ENCODE results near the gene ZNF516.
A peak's percentile ranks its signal among the peaks of the same experiment; 100 is the strongest.

The ZNF516 gene

GRCh38 chr18:76419811-76420210, 75.2 kb downstream of the ZNF516 start:
- no peak for DNase-seq (ENCODE audit: low read depth)

- no peak for DNase-seq (ENCODE audit: low read depth)
These were observed 78.1 kb downstream of the ZNF516 start for GRCh38 chr18:76416911-76417310.

- no peak for DNase-seq (ENCODE audit: low read depth)
These were observed 80.0 kb downstream of the ZNF516 start for GRCh38 chr18:76414936-76415621.

- no peak for DNase-seq (ENCODE audit: low read depth)
These were observed 82.0 kb downstream of the ZNF516 start for GRCh38 chr18:76412818-76413565.

DNA sequence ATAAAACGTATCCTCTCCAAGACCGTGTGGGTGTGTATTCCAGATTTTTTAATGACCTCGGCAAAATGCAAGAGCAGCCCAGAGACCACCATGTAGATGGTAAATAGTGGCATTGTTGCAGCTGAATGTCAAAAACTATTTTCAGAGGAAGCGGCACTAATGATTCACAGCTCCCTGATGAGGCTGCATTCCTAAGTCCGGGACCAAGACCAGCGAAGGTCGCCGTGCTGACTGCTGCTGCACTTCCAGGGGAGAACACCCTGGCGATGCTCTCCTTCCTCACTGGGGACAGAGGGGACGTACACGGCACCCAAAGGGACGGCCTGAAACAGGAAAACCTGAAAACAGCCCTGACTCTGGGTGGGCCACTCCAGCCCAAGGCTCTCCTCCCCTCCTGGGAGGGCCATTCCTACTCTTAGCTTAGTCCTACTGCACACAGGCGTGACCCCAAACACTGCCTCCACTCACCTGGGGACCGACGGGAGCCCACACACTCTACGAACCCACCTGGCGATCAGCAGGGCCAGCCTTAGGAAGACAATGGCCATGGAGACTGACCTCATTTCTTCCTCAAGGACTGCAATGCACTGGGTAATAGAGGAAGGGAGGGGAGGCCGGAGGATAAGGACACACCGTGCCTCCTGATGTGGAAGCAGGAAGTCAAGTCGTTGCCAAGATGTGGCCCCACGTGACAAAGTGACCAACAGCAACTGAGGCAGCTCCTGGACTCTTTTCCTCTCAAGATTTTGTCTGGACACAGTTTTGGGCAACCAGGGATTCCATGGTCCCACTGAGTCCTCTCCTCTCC, 82.8 kb downstream of the ZNF516 start:
- no peak for DNase-seq (ENCODE audit: low read depth)

DNA sequence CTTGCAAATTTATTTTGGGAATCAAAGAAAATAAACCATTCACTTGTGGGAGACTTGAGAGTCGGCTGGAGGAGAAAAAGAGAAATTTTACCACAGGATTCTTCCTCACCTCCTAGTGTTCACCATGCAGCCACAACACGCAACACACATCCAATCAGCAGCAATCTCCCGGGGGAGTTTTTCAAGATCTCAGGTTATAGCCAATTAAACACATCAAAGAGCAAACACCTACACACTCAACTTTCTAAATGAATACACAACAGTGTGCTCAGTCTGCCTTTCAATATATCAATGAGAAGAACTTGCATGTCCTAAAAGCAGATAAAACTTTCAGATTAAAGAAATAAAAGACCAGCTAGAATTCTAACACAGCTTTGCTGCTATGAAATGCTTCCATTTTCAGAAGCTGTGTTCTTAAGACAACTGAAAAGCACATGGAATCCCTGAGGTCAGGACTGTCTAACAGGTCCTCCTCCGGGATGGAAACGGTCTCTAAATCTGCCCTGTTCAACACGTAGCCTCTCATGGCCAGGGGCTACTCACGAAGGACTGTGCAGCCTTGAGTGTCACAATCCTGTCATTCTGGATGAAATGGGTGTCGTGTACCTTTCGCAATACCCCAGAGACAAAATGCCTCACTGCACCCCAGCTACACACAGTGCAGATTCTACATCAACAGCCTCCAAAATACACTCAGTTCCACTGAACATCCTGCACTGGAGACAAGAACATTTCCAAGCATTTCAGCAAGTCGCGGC, 84.2 kb downstream of the ZNF516 start:
- no peak for DNase-seq (ENCODE audit: low read depth)

- no peak for DNase-seq (ENCODE audit: low read depth)
These were observed 85.0 kb downstream of the ZNF516 start for GRCh38 chr18:76410033-76410432.

GRCh38 chr18:76408480-76409067, 86.5 kb downstream of the ZNF516 start:
- DNase-seq (ENCODE audit: low read depth) = no peak

DNA sequence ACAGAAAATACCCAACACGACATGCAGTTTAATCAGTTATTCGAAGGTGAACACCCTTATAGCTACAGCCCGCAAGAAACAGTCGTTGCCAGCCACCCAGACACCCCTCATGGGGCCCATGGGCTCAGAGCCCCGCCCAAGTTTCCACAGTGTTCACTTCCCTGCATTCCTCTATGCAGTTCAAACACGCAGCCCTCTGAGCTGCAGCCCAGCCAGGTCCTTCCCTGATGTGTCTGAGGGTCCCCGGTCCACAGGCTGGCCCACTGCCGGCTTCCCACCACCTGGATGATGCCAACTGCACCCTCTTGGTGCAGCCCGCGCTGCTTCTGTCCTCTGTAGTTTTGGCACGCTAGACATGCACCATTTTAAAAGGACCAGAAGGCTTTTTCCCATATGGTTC, 87.4 kb downstream of the ZNF516 start:
- DNase-seq (ENCODE audit: low read depth) = no peak

GRCh38 chr18:76406791-76407190, 88.3 kb downstream of the ZNF516 start:
- DNase-seq (ENCODE audit: low read depth) = no peak

DNA sequence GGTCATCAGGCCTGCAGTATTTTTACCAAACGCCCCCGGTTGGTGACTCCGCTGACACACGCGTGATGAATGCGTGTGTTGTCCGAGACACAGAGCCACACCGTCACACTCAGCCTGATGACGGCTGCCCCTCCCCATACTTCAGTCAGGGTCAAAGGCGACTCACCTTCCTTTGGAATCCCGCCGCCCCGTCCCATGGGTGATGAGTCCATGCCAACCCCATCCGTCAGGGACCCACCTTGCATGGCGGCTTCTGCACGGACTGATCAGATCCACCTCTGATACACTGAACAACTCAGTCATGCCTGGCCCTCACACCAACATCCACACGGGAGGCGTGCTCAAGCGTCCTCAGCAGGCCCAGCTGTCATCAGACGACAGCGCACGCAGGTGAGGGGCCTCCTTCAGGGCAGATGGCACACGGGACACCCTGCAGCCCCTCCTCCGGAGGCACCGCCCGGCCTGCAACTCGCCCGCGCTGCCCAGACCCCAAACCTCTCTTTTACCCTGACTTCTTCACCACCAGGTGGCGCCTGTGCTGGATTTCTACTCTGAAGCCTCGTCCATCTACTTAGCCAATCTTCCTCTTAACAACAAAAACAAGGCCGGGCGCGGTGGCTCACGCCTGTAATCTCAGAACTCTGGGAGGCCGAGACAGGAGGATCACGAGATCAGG, 89.2 kb downstream of the ZNF516 start:
- DNase-seq (ENCODE audit: low read depth) = peak; percentile 28

- DNase-seq (ENCODE audit: low read depth) = no peak
These were observed 89.8 kb downstream of the ZNF516 start for GRCh38 chr18:76405280-76405679.

DNA sequence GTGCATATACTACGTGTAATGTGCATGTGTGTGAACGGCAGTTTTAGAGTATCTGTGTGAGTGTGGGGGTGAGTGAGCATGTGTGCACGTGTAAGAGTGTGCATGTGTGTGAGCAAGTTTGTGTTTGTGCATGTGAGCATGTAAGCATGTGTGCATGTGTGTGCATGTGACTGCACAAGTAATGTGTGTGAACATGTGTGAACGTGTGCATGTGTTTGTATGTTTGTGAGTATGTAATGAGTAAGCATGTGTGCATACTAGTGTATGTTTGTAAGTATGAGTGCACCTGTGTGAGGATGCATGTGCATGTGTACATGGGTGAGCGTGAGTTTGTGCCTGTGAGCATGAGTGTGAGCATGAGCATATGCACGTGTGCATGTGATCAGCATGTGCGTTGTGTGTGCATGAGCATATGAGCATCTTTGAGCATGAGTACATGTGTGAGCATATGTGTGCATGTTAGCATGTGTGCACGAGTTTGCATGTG, 90.7 kb downstream of the ZNF516 start:
- DNase-seq (ENCODE audit: low read depth) = no peak

GRCh38 chr18:76402026-76402990, 92.7 kb downstream of the ZNF516 start:
- DNase-seq (ENCODE audit: low read depth) = no peak

DNA sequence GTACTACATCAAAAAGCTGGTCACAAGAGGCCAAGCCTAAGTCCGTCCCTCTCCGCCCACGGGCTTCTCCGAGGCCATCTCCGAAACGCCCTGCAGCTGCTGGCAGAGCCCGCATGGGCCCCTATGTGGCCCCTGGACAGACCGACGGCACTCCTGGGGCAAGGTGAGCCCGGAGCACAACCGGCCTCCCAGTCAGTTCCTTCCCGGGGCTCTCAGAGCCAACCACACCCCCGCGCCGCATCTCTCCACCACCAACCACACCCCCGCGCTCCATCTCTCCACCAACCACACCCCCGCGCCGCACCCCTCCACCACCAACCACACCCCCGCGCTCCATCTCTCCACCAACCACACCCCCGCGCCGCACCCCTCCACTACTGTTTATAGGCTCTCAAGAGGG, 93.5 kb downstream of the ZNF516 start:
- no peak for DNase-seq (ENCODE audit: low read depth)

DNA sequence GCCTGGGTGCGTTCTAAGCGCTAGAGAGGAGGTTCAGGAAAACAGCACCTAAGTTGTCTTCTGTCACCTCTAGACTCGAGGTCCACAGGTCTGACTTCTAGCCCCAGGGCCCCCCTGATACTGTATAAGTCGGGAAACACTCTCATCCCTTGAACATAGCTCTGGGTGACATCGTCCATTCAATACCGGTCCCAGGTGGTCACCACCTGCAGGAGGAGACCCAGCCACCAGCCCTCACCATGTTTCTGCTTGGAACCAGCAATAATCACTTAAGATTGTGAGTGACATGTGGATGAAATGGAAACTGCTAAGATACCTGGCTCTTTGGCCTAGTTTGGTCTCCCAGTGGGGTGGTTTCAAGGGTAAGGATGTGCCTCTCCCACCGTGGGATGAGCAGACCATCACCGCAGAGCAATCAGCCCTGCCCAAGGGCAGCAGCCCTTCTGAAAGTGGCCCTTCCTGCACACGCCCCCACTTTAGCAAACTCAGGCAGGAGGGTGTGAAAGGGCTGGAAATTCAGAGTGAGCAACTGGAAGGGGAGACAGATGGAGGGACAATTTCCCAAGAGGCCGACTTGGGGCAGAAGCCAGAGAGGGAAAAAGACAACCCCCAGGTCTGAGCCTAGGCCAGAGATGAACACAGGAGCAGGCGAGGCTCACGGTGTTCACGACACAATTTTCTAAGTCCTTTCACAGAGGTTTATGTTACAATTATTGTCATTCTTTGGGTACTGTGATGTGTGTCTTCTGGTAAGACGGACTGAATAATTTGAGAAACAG, 95.2 kb downstream of the ZNF516 start:
- DNase-seq (ENCODE audit: low read depth) = no peak

DNA sequence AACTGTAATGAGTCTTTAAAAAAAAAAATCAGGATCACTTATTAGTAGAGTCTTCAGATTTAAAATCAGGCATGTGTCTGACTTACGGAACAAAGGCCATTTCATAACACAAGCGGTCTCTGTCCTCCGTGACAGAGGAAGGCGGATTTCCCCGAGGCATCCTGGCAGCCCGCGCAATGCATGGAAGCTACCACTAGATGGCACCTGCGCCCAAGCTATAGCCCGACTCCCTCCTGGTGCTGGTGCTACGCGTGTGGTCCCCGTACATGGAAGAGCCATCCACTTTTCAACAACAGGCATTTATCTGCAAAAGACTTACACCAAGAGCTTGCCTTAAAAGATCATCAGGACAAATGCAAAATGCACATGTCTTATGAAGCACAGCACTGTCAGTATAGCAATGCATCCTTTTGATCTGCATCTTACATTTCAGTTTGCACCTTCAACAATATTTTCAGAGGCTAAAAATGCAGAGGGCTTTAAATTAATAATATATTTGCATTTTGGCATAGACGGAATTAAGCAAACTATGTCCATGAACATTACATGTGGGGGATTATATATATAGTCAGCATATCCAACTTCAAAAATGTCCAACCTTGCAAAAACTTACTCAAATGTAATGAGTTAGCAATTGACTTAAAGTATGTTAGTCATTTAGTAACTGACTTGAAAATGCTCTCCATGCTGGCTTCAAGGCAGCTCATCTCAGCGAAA, 96.0 kb downstream of the ZNF516 start:
- peak; percentile 62 for DNase-seq (ENCODE audit: low read depth)

DNA sequence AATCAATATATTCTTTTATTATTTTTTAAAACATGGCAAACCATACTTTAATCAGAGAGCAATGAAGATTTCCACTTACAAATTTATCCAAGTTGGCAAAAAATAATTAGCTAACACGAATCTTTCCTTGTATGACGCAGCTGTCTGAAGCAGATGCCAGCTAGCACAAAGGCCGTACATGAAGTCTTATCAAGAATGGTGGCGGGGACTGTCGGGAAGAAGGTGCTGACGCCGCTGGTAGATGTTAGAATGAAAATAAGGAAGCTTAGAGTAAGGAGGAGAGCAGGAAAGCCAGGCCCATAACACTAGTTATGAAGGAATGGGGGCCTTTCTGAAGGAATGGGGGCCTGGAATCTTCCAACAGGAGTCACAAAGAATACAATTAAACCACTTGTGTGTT, 96.7 kb downstream of the ZNF516 start:
- no peak for DNase-seq (ENCODE audit: low read depth)
